ENCODE data around the gene TMED6.

The TMED6 gene

GRCh38 chr16:69351309-69352027 is at the start of gene TMED6:
Gene TMED6 (minus strand): TSS chr16:69351786. CDS start chr16:69351753, 33 bp downstream.
- Mint-ChIP-seq H3K9me3 (no peaks in the 10 kb centered on the region), H3K36me3 (ENCODE audit: low read depth) (peaks cover 37% of the 10 kb centered on the region), H3K4me3 (no peak within 1 kb of the TSS), H3K27ac (no peak within 1 kb of the TSS), H3K4me1 (ENCODE audit: low read depth) (no peaks in the 10 kb centered on the region), H3K27me3 (no peaks in the 10 kb centered on the region)

- Mint-ChIP-seq H3K27ac (no peak overlapping the region), H3K4me1 (ENCODE audit: low read depth) (peaks cover 38% of the 10 kb centered on the region), H3K36me3 (ENCODE audit: low read depth) (no peaks in the 10 kb centered on the region), H3K27me3 (no peaks in the 10 kb centered on the region), H3K4me3 (no peak overlapping the region), H3K9me3 (no peaks in the 10 kb centered on the region)
These were observed 47.8 kb upstream of the TMED6 start for GRCh38 chr16:69399361-69399760.

GRCh38 chr16:69397821-69398521 is 46.4 kb upstream of the TMED6 start:
- Mint-ChIP-seq H3K9me3 (no peaks in the 10 kb centered on the region), H3K36me3 (ENCODE audit: low read depth) (no peaks in the 10 kb centered on the region), H3K4me3 (no peak overlapping the region), H3K27ac (no peak overlapping the region), H3K4me1 (ENCODE audit: low read depth) (peaks cover 36% of the 10 kb centered on the region), H3K27me3 (no peaks in the 10 kb centered on the region)

- Mint-ChIP-seq H3K9me3 (no peaks in the 10 kb centered on the region), H3K27me3 (no peaks in the 10 kb centered on the region), H3K27ac (peak overlapping the region; percentile 72), H3K4me3 (peak overlapping the region; percentile 31), H3K4me1 (ENCODE audit: low read depth) (peaks cover 29% of the 10 kb centered on the region), H3K36me3 (ENCODE audit: low read depth) (no peaks in the 10 kb centered on the region)
These were observed 44.8 kb upstream of the TMED6 start for GRCh38 chr16:69396187-69397061.

- Mint-ChIP-seq H3K27ac (peak overlapping the region; percentile 72), H3K4me3 (peak overlapping the region; percentile 31), H3K4me1 (ENCODE audit: low read depth) (peaks cover 29% of the 10 kb centered on the region), H3K36me3 (ENCODE audit: low read depth) (no peaks in the 10 kb centered on the region), H3K27me3 (no peaks in the 10 kb centered on the region), H3K9me3 (no peaks in the 10 kb centered on the region)
These were observed 44.2 kb upstream of the TMED6 start for GRCh38 chr16:69395859-69396186.

- H3K27ac Mint-ChIP-seq, result no peak overlapping the region
- no peaks in the 10 kb centered on the region for H3K27me3 Mint-ChIP-seq
These were observed 42.6 kb upstream of the TMED6 start for GRCh38 chr16:69393898-69394849.

GRCh38 chr16:69386596-69386995 is 35.0 kb upstream of the TMED6 start:
- H3K27me3 Mint-ChIP-seq, result no peaks in the 10 kb centered on the region
- H3K4me1 Mint-ChIP-seq (ENCODE audit: low read depth), result peaks cover 29% of the 10 kb centered on the region
- peak overlapping the region; percentile 97 for H3K4me3 Mint-ChIP-seq
- peaks cover 35% of the 10 kb centered on the region for H3K36me3 Mint-ChIP-seq (ENCODE audit: low read depth)
- peak overlapping the region; percentile 92 for H3K27ac Mint-ChIP-seq
- no peaks in the 10 kb centered on the region for H3K9me3 Mint-ChIP-seq

More at GRCh38 chr16:69393898-69394849, 42.6 kb upstream of the TMED6 start:
- H3K36me3 Mint-ChIP-seq (ENCODE audit: low read depth), result no peaks in the 10 kb centered on the region
- H3K9me3 Mint-ChIP-seq, result no peaks in the 10 kb centered on the region
- H3K4me3 Mint-ChIP-seq, result no peak overlapping the region
- H3K4me1 Mint-ChIP-seq (ENCODE audit: low read depth), result peaks cover 23% of the 10 kb centered on the region

- Mint-ChIP-seq H3K4me3 (peak overlapping the region; percentile 97), H3K9me3 (no peaks in the 10 kb centered on the region), H3K27ac (peak overlapping the region; percentile 95), H3K4me1 (ENCODE audit: low read depth) (peaks cover 38% of the 10 kb centered on the region), H3K36me3 (ENCODE audit: low read depth) (peaks cover 48% of the 10 kb centered on the region), H3K27me3 (no peaks in the 10 kb centered on the region)
These were observed 33.4 kb upstream of the TMED6 start for GRCh38 chr16:69384974-69385373.

GRCh38 chr16:69382421-69382820 is 30.8 kb upstream of the TMED6 start:
- Mint-ChIP-seq H3K36me3 (ENCODE audit: low read depth) (peaks cover 74% of the 10 kb centered on the region), H3K4me3 (peak overlapping the region; percentile 15), H3K4me1 (ENCODE audit: low read depth) (peaks cover 50% of the 10 kb centered on the region), H3K27me3 (no peaks in the 10 kb centered on the region), H3K9me3 (no peaks in the 10 kb centered on the region), H3K27ac (no peak overlapping the region)

- H3K27me3 Mint-ChIP-seq, result no peaks in the 10 kb centered on the region
- H3K4me3 Mint-ChIP-seq, result no peak overlapping the region
- H3K27ac Mint-ChIP-seq, result peak overlapping the region; percentile 52
- H3K9me3 Mint-ChIP-seq, result no peaks in the 10 kb centered on the region
- peaks cover 78% of the 10 kb centered on the region for H3K36me3 Mint-ChIP-seq (ENCODE audit: low read depth)
- peaks cover 50% of the 10 kb centered on the region for H3K4me1 Mint-ChIP-seq (ENCODE audit: low read depth)
These were observed 29.6 kb upstream of the TMED6 start for GRCh38 chr16:69381231-69381630.

GRCh38 chr16:69378760-69379159 is 27.2 kb upstream of the TMED6 start:
- Mint-ChIP-seq H3K36me3 (ENCODE audit: low read depth) (peaks cover 76% of the 10 kb centered on the region), H3K9me3 (no peaks in the 10 kb centered on the region), H3K4me1 (ENCODE audit: low read depth) (peaks cover 39% of the 10 kb centered on the region), H3K27ac (peak overlapping the region; percentile 21), H3K27me3 (no peaks in the 10 kb centered on the region), H3K4me3 (no peak overlapping the region)

GRCh38 chr16:69378036-69378435 is 26.4 kb upstream of the TMED6 start:
- Mint-ChIP-seq H3K27ac (peak overlapping the region; percentile 13), H3K36me3 (ENCODE audit: low read depth) (peaks cover 73% of the 10 kb centered on the region), H3K4me1 (ENCODE audit: low read depth) (peaks cover 39% of the 10 kb centered on the region)

GRCh38 chr16:69376393-69377059 is 24.9 kb upstream of the TMED6 start:
- peaks cover 39% of the 10 kb centered on the region for H3K4me1 Mint-ChIP-seq (ENCODE audit: low read depth)
- no peaks in the 10 kb centered on the region for H3K9me3 Mint-ChIP-seq
- no peaks in the 10 kb centered on the region for H3K27me3 Mint-ChIP-seq
- H3K27ac Mint-ChIP-seq, result no peak overlapping the region
- no peak overlapping the region for H3K4me3 Mint-ChIP-seq
- H3K36me3 Mint-ChIP-seq (ENCODE audit: low read depth), result peaks cover 72% of the 10 kb centered on the region

More at GRCh38 chr16:69378036-69378435, 26.4 kb upstream of the TMED6 start:
- H3K4me3 Mint-ChIP-seq, result no peak overlapping the region
- H3K27me3 Mint-ChIP-seq, result no peaks in the 10 kb centered on the region
- no peaks in the 10 kb centered on the region for H3K9me3 Mint-ChIP-seq
